GM12864 (cell line): ENCODE measurements around the gene TBXAS1.
"Not testable (repeated sequence)": the region's sequence is repeated elsewhere in the genome, so short reads cannot be mapped to it uniquely, and the experiment has no call there.

Experiments
- DNase-seq: peaks from one replicate; pipeline ENCODE4 v3.0.0-alpha.2; 2011; ENCODE audit warnings: low read depth
- H3K4me3 ChIP-seq: 2 replicates; pipeline ENCODE4 v1.5.1; 2011; ENCODE audit warnings: mild to moderate bottlenecking, low read depth, low read length, control low read depth
- CTCF ChIP-seq: IDR thresholded peaks from 2 replicates; pipeline ENCODE4 v1.5.1; 2011; ENCODE audit warnings: low read depth, mild to moderate bottlenecking, moderate library complexity, low read length, control low read depth, inconsistent platforms; ENCODE audit errors: missing control alignments

Gene TBXAS1

GRCh38 chr7:139923090-139923489 lies 94.0 kb downstream of the TBXAS1 start:
- DNase-seq: no peak
- TF ChIP-seq CTCF: no peak
- H3K4me3 ChIP-seq: no peak overlapping the region

- TF ChIP-seq CTCF: no peak
- H3K4me3 ChIP-seq: no peak overlapping the region
- DNase-seq: no peak
Observed at GRCh38 chr7:139924461-139924860, 95.4 kb downstream of the TBXAS1 start.

GRCh38 chr7:139929221-139929620 lies 100.2 kb downstream of the TBXAS1 start:
- DNase-seq, H3K4me3 ChIP-seq: not testable (repeated sequence)

GRCh38 chr7:139930286-139930965 lies 101.4 kb downstream of the TBXAS1 start:
- no peak for DNase-seq
- no peak for TF ChIP-seq CTCF
- H3K4me3 ChIP-seq: no peak overlapping the region

- no peak for DNase-seq
- TF ChIP-seq CTCF: no peak
- no peak overlapping the region for H3K4me3 ChIP-seq
Observed at GRCh38 chr7:139931190-139931934, 102.3 kb downstream of the TBXAS1 start.

GRCh38 chr7:139932531-139932930 lies 103.5 kb downstream of the TBXAS1 start:
- TF ChIP-seq CTCF: no peak
- no peak overlapping the region for H3K4me3 ChIP-seq
- DNase-seq: no peak

GRCh38 chr7:139936760-139937310 lies 107.8 kb downstream of the TBXAS1 start:
- no peak for TF ChIP-seq CTCF
- no peak overlapping the region for H3K4me3 ChIP-seq
- DNase-seq: no peak
